ENCODE measurements around the gene KLF3. TPM values are rescaled to one million over a fixed set of nuclear protein-coding genes. Genes with fewer than 3 reads are reported as not detected.

The KLF3 gene
- total and polyA plus RNA-seq, 9 of the 15 experiments (the other 6 are each of a cell fraction or from before 2014, with no cell fraction given): 9.9 to 47.2 (median 18.1) TPM

- TF ChIP-seq ZNF444 (CRISPR knock-in tag; IDR thresholded peaks at IDR 0.05): no peak
- TF ChIP-seq PTRF (tag; IDR thresholded peaks at IDR 0.05): no peak
- peak; percentile 80 for TF ChIP-seq ZNF263 (CRISPR knock-in tag; IDR thresholded peaks at IDR 0.05; ENCODE audit: borderline replicate concordance)
- no peak for TF ChIP-seq U2AF1 (optimal IDR thresholded peaks at IDR 0.05; ENCODE audit: low read depth, low read length)
- no peak for TF ChIP-seq RHOXF2B (CRISPR knock-in tag; conservative IDR thresholded peaks at IDR 0.05)
- TF ChIP-seq MCM5 (IDR thresholded peaks at IDR 0.05; ENCODE audit: low read depth): no peak
- no peak for TF ChIP-seq ZFP36 (IDR thresholded peaks at IDR 0.05; ENCODE audit: low read depth, low read length, partially characterized antibody)
- TF ChIP-seq XRCC4 (IDR thresholded peaks at IDR 0.05; ENCODE audit: extremely low read depth, insufficient read depth, insufficient read length): no peak
- no peak for TF ChIP-seq RBM15 (IDR thresholded peaks at IDR 0.05; ENCODE audit: insufficient read depth, low read length)
- TF ChIP-seq ZBTB11 (CRISPR knock-in tag; IDR thresholded peaks at IDR 0.05): no peak
- peak; percentile 14; the same call in 1 of the 2 replicates for TF ChIP-seq SMARCA4 (IDR thresholded peaks at IDR 0.05)
- no peak for TF ChIP-seq HDAC6 (IDR thresholded peaks at IDR 0.05; ENCODE audit: low read depth, low read length)
- no peak for TF ChIP-seq ZNF583 (CRISPR knock-in tag; IDR thresholded peaks at IDR 0.05)
- TF ChIP-seq ZNF274 (IDR thresholded peaks at IDR 0.05; ENCODE audit: borderline replicate concordance, low read depth, low read length): no peak
- TF ChIP-seq RBM39 (optimal IDR thresholded peaks at IDR 0.05; ENCODE audit: low read depth, low read length): no peak
- no peak for TF ChIP-seq RCOR1 (IDR thresholded peaks at IDR 0.05; ENCODE audit: borderline replicate concordance in 1 of 2, low read depth in 2 of 2, low read length in 2 of 2)
- no peak for TF ChIP-seq KDM2B (CRISPR knock-in tag; IDR thresholded peaks at IDR 0.05)
- TF ChIP-seq POLR3A (IDR thresholded peaks at IDR 0.05; ENCODE audit: borderline replicate concordance, extremely low read depth, insufficient read depth, insufficient read length): no peak
- no peak; the same call in 1 of the 2 replicates for TF ChIP-seq ZNF584 (CRISPR knock-in tag; IDR thresholded peaks at IDR 0.05; ENCODE audit: low read depth)
- TF ChIP-seq ZNF512 (tag; IDR thresholded peaks at IDR 0.05): no peak
- TF ChIP-seq ZBED1 (IDR thresholded peaks at IDR 0.05): no peak
- TF ChIP-seq ZFP1 (CRISPR knock-in tag; IDR thresholded peaks at IDR 0.05): no peak
- TF ChIP-seq NFE2 (IDR thresholded peaks at IDR 0.05; ENCODE audit: low read depth): no peak
- no peak for TF ChIP-seq TAF7 (tag; IDR thresholded peaks at IDR 0.05)
Measured at GRCh38 chr4:38664706-38665401, 855 bp downstream of the KLF3 start (continued).

Measured in K562 (cell line).